ENCODE measurements around the gene MYH9. TPM values are rescaled to one million over a fixed set of nuclear protein-coding genes. Genes with fewer than 3 reads are reported as not detected.
A peak's percentile ranks its signal among the peaks of the same experiment; 100 is the strongest.

Gene MYH9
- total RNA-seq, 4 donors from 2014 or later, result 337 to 553 (median 433) TPM

GRCh38 chr22:36336246-36337182 lies 51.3 kb downstream of the MYH9 start:
- Histone ChIP-seq H3K4me1 (peaks cover 2 to 86% (median 35%) of the 10 kb centered on the region in 4 donors), H3K36me3 (peaks cover 0 to 85% (median 0%) of the 10 kb centered on the region in 3 donors), H3K9me3 (no peaks in the 10 kb centered on the region), H3K27ac (peak overlapping the region; percentile 86 to 95 (median 88)), H3K27me3 (no peaks in the 10 kb centered on the region), H3K4me3 (no peak overlapping the region)
- no peak for DNase-seq
- TF ChIP-seq POLR2A (IDR thresholded peaks at IDR 0.05), result no peak
- TF ChIP-seq CTCF (IDR thresholded peaks at IDR 0.05), result no peak

GRCh38 chr22:36335621-36336020 lies 52.1 kb downstream of the MYH9 start:
- H3K36me3 ChIP-seq, result peaks cover 0 to 78% (median 0%) of the 10 kb centered on the region in 3 donors
- no peaks in the 10 kb centered on the region for H3K27me3 ChIP-seq
- peak overlapping the region; percentile 86 to 95 (median 88) for H3K27ac ChIP-seq
- no peaks in the 10 kb centered on the region for H3K9me3 ChIP-seq
- no peak overlapping the region for H3K4me3 ChIP-seq
- TF ChIP-seq CTCF (IDR thresholded peaks at IDR 0.05), result no peak
- no peak for TF ChIP-seq POLR2A (IDR thresholded peaks at IDR 0.05)
- peaks cover 2 to 86% (median 44%) of the 10 kb centered on the region in 4 donors for H3K4me1 ChIP-seq
- DNase-seq, result no peak

GRCh38 chr22:36334821-36335603 lies 52.8 kb downstream of the MYH9 start:
- Histone ChIP-seq H3K36me3 (peaks cover 0 to 72% (median 0%) of the 10 kb centered on the region in 3 donors), H3K27me3 (no peaks in the 10 kb centered on the region), H3K4me3 (no peak overlapping the region), H3K27ac (peak overlapping the region; percentile 86 to 95 (median 88)), H3K4me1 (peaks cover 2 to 87% (median 49%) of the 10 kb centered on the region in 4 donors), H3K9me3 (no peaks in the 10 kb centered on the region)
- DNase-seq, result no peak
- no peak for TF ChIP-seq CTCF (IDR thresholded peaks at IDR 0.05)
- no peak for TF ChIP-seq POLR2A (IDR thresholded peaks at IDR 0.05)

GRCh38 chr22:36334081-36334820 lies 53.5 kb downstream of the MYH9 start:
- Histone ChIP-seq H3K9me3 (no peaks in the 10 kb centered on the region), H3K4me1 (peaks cover 2 to 91% (median 57%) of the 10 kb centered on the region in 4 donors), H3K27ac (peak overlapping the region; percentile 86 to 95 (median 88)), H3K27me3 (no peaks in the 10 kb centered on the region), H3K4me3 (no peak overlapping the region), H3K36me3 (peaks cover 0 to 64% (median 0%) of the 10 kb centered on the region in 3 donors)
- TF ChIP-seq CTCF (IDR thresholded peaks at IDR 0.05), result peak in 1 of 6 experiments; percentile 19
- TF ChIP-seq POLR2A (IDR thresholded peaks at IDR 0.05), result no peak
- peak in 1 of 3 donors; percentile 57 for DNase-seq

- H3K4me3 ChIP-seq, result no peak overlapping the region
- no peaks in the 10 kb centered on the region for H3K9me3 ChIP-seq
- H3K36me3 ChIP-seq, result peaks cover 0 to 58% (median 0%) of the 10 kb centered on the region in 3 donors
- peaks cover 2 to 97% (median 63%) of the 10 kb centered on the region in 4 donors for H3K4me1 ChIP-seq
- no peaks in the 10 kb centered on the region for H3K27me3 ChIP-seq
- peak overlapping the region; percentile 86 to 95 (median 88) for H3K27ac ChIP-seq
- TF ChIP-seq CTCF (IDR thresholded peaks at IDR 0.05), result no peak
- TF ChIP-seq POLR2A (IDR thresholded peaks at IDR 0.05), result no peak
- no peak for DNase-seq
Measured at GRCh38 chr22:36333644-36334043, 54.1 kb downstream of the MYH9 start.

Data from Peyer's patch (tissue), 4 donors.